Measurements from ENCODE around the gene TCF7L2.

Gene TCF7L2

GRCh38 chr10:113037218-113037617 lies 87.2 kb downstream of the TCF7L2 start:
- ATAC-seq: peak; percentile 93
- no peak for TF ChIP-seq ISL1 (CRISPR knock-in tag; IDR thresholded peaks at IDR 0.05)
- TF ChIP-seq TCF4 (CRISPR knock-in tag; IDR thresholded peaks at IDR 0.05; ENCODE audit: borderline replicate concordance): peak; percentile 72; the same call in 1 of the 2 replicates
- TF ChIP-seq ARNTL (CRISPR knock-in tag; IDR thresholded peaks at IDR 0.05; ENCODE audit: borderline replicate concordance, low read depth): no peak
- TF ChIP-seq OSR1 (CRISPR knock-in tag; IDR thresholded peaks at IDR 0.05): no peak

- TF ChIP-seq ESRRG (CRISPR knock-in tag; IDR thresholded peaks at IDR 0.05): no peak
- no peak for TF ChIP-seq OSR1 (CRISPR knock-in tag; IDR thresholded peaks at IDR 0.05)
- no peak for TF ChIP-seq ZNF70 (CRISPR knock-in tag; IDR thresholded peaks at IDR 0.05)
- TF ChIP-seq CSDC2 (CRISPR knock-in tag; IDR thresholded peaks at IDR 0.05): no peak
- no peak for TF ChIP-seq POU6F1 (CRISPR knock-in tag; IDR thresholded peaks at IDR 0.05; ENCODE audit: borderline replicate concordance, low read depth)
- no peak for TF ChIP-seq GLIS3 (CRISPR knock-in tag; IDR thresholded peaks at IDR 0.05)
- no peak for TF ChIP-seq CSRNP3 (CRISPR knock-in tag; IDR thresholded peaks at IDR 0.05)
- no peak for TF ChIP-seq TOX (CRISPR knock-in tag; IDR thresholded peaks at IDR 0.05; ENCODE audit: borderline replicate concordance)
- TF ChIP-seq BACH2 (CRISPR knock-in tag; IDR thresholded peaks at IDR 0.05; ENCODE audit: borderline replicate concordance): no peak
- no peak for TF ChIP-seq SNAI2 (CRISPR knock-in tag; IDR thresholded peaks at IDR 0.05)
- no peak for TF ChIP-seq PATZ1 (CRISPR knock-in tag; IDR thresholded peaks at IDR 0.05; ENCODE audit: borderline replicate concordance)
- no peak for TF ChIP-seq ZFP30 (CRISPR knock-in tag; IDR thresholded peaks at IDR 0.05)
- TF ChIP-seq TCF4 (CRISPR knock-in tag; IDR thresholded peaks at IDR 0.05; ENCODE audit: borderline replicate concordance): no peak
- TF ChIP-seq RARB (CRISPR knock-in tag; IDR thresholded peaks at IDR 0.05): no peak
- no peak for TF ChIP-seq ZNF8 (CRISPR knock-in tag; IDR thresholded peaks at IDR 0.05)
- no peak for TF ChIP-seq ARNTL (CRISPR knock-in tag; IDR thresholded peaks at IDR 0.05; ENCODE audit: borderline replicate concordance, low read depth)
- no peak for TF ChIP-seq ISL1 (CRISPR knock-in tag; IDR thresholded peaks at IDR 0.05)
- no peak for TF ChIP-seq ZFP3 (CRISPR knock-in tag; IDR thresholded peaks at IDR 0.05)
- ATAC-seq: no peak
Observed at GRCh38 chr10:113038183-113038582, 88.1 kb downstream of the TCF7L2 start.

- TF ChIP-seq PPARA (CRISPR knock-in tag; IDR thresholded peaks at IDR 0.05; ENCODE audit: borderline replicate concordance): no peak
- no peak for ATAC-seq
Observed at GRCh38 chr10:113038985-113039384, 88.9 kb downstream of the TCF7L2 start.

GRCh38 chr10:113041324-113041723 lies 91.3 kb downstream of the TCF7L2 start:
- TF ChIP-seq ZFP3 (CRISPR knock-in tag; IDR thresholded peaks at IDR 0.05): no peak
- TF ChIP-seq ISL1 (CRISPR knock-in tag; IDR thresholded peaks at IDR 0.05): no peak
- TF ChIP-seq TSHZ2 (CRISPR knock-in tag; IDR thresholded peaks at IDR 0.05): no peak
- TF ChIP-seq TOX (CRISPR knock-in tag; IDR thresholded peaks at IDR 0.05; ENCODE audit: borderline replicate concordance): no peak
- no peak for TF ChIP-seq GLIS3 (CRISPR knock-in tag; IDR thresholded peaks at IDR 0.05)
- ATAC-seq: no peak

Data from SK-N-SH treated with all-trans-retinoic acid at 6 μM for 48 hours (cell line).